ENCODE data around the gene PRKCA.

- TF ChIP-seq CTCF (IDR thresholded peaks at IDR 0.05; ENCODE audit: extremely low read depth in 1 of 2, insufficient read depth in 1 of 2, low read depth in 1 of 2, low read length in 2 of 2) (no peak), GATA2 (IDR thresholded peaks at IDR 0.05; ENCODE audit: insufficient read depth, insufficient read length, low read depth, low read length) (no peak), POLR2A (IDR thresholded peaks at IDR 0.05; ENCODE audit: low read depth, low read length) (no peak), FOS (IDR thresholded peaks at IDR 0.05; ENCODE audit: borderline replicate concordance, insufficient read depth, low read length) (no peak), EZH2 (IDR thresholded peaks at IDR 0.05; ENCODE audit: borderline replicate concordance, low read depth, low read length, severe bottlenecking) (no peak), POLR2AphosphoS5 (IDR thresholded peaks at IDR 0.05; ENCODE audit: insufficient read depth, low read depth, low read length) (no peak), MYC (IDR thresholded peaks at IDR 0.05; ENCODE audit: low read depth, low read length) (no peak), MAX (IDR thresholded peaks at IDR 0.05; ENCODE audit: insufficient read depth, insufficient read length) (no peak), JUN (IDR thresholded peaks at IDR 0.05; ENCODE audit: borderline replicate concordance, insufficient read depth, insufficient read length, low read depth) (no peak)
Measured at GRCh38 chr17:66420961-66421371, 118.6 kb downstream of the PRKCA start.

All from endothelial cell of umbilical vein (primary cell).